ENCODE measurements around the gene COL26A1.

GRCh38 chr7:101593556-101593955 lies 230.9 kb downstream of the COL26A1 start:
- no peak for TF ChIP-seq ZNF433 (tag by site-specific recombination; IDR thresholded peaks at IDR 0.05; ENCODE audit: low read depth)
- no peak for TF ChIP-seq ZNF274 (IDR thresholded peaks at IDR 0.05; ENCODE audit: low read length)
- TF ChIP-seq ZNF274 (tag by site-specific recombination; IDR thresholded peaks at IDR 0.05; ENCODE audit: borderline replicate concordance) = no peak
- TF ChIP-seq ZNF416 (tag by site-specific recombination; IDR thresholded peaks at IDR 0.05) = no peak
- TF ChIP-seq ZSCAN5A (tag by site-specific recombination; IDR thresholded peaks at IDR 0.05) = no peak
- no peak for TF ChIP-seq CTCF (tag by site-specific recombination; IDR thresholded peaks at IDR 0.05)
- no peak for TF ChIP-seq ZNF610 (tag by site-specific recombination; IDR thresholded peaks at IDR 0.05; ENCODE audit: borderline replicate concordance)
- no peak for TF ChIP-seq ZIC2 (tag by site-specific recombination; IDR thresholded peaks at IDR 0.05)
- no peak for TF ChIP-seq PBX3 (CRISPR knock-in tag; IDR thresholded peaks at IDR 0.05)
- TF ChIP-seq ZNF600 (tag by site-specific recombination; IDR thresholded peaks at IDR 0.05) = no peak
- TF ChIP-seq ZNF362 (tag by site-specific recombination; IDR thresholded peaks at IDR 0.05) = no peak
- TF ChIP-seq YY1 (tag by site-specific recombination; IDR thresholded peaks at IDR 0.05) = no peak
- TF ChIP-seq ZNF658 (tag by site-specific recombination; IDR thresholded peaks at IDR 0.05) = no peak
- no peak for TF ChIP-seq ZNF514 (tag by site-specific recombination; IDR thresholded peaks at IDR 0.05)
